Astrocyte (in vitro differentiated cells and primary cell): Measurements from ENCODE around the gene SLC19A1.

ENCODE experiments used
- CTCF ChIP-seq: IDR thresholded peaks from 2 replicates; pipeline ENCODE4 v1.5.1; 2011; ENCODE audit warnings: low read depth, mild to moderate bottlenecking, inconsistent platforms, low read length, moderate library complexity; ENCODE audit not compliant: insufficient read depth
- EZH2 ChIP-seq: IDR thresholded peaks from 2 replicates; pipeline ENCODE4 v1.6.1; 2012; ENCODE audit warnings: mild to moderate bottlenecking, low read length, inconsistent platforms; ENCODE audit not compliant: insufficient read depth

- no peak for TF ChIP-seq CTCF
- no peak for TF ChIP-seq EZH2
These were observed 19.3 kb downstream of the SLC19A1 start for GRCh38 chr21:45522986-45523385.
